OCI-LY7 (cell line): ENCODE data around the gene IL1RL2.

Source experiments
- EZH2phosphoT487 ChIP-seq: fragments of 200-600 bp; sonication (generic); IDR thresholded peaks from 2 replicates; pipeline ENCODE4 v1.6.1; 2018; ENCODE audit warnings: low read depth, borderline replicate concordance, mild to moderate bottlenecking, mixed run types, antibody characterized with exemption, low read length, moderate library complexity, mixed read lengths
- TF ChIP-seq, protein P1 (sequence below): fragments of 200-600 bp; sonication (generic); conservative IDR thresholded peaks from 2 replicates; pipeline ENCODE4 v1.5.1; 2014; ENCODE audit warnings: mild to moderate bottlenecking, antibody characterized with exemption, low read length, moderate library complexity, mixed read lengths

DNA sequence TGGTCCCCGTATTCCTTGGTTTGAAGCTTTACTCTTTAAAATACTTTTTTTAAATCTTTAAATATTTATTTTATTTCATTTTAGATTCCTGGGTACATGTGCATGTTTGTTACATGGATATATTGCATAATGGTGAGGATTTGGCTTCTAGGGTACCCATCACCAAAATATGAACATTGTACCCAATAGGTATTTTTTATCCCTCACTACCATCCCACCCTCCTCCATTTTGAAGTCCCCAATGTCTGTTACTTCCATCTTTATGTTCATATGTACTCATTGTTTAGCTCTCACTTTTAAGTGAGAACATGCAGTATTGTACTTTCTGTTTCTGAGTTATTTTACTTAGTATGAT, 65.0 kb downstream of the IL1RL2 start:
- no peak for TF ChIP-seq EZH2phosphoT487
- TF ChIP-seq, protein P1, sequence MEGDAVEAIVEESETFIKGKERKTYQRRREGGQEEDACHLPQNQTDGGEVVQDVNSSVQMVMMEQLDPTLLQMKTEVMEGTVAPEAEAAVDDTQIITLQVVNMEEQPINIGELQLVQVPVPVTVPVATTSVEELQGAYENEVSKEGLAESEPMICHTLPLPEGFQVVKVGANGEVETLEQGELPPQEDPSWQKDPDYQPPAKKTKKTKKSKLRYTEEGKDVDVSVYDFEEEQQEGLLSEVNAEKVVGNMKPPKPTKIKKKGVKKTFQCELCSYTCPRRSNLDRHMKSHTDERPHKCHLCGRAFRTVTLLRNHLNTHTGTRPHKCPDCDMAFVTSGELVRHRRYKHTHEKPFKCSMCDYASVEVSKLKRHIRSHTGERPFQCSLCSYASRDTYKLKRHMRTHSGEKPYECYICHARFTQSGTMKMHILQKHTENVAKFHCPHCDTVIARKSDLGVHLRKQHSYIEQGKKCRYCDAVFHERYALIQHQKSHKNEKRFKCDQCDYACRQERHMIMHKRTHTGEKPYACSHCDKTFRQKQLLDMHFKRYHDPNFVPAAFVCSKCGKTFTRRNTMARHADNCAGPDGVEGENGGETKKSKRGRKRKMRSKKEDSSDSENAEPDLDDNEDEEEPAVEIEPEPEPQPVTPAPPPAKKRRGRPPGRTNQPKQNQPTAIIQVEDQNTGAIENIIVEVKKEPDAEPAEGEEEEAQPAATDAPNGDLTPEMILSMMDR, result no peak
